ENCODE data around the gene SLC45A3.

GRCh38 chr1:205703072-205703471 lies 22.8 kb upstream of the SLC45A3 start:
- TF ChIP-seq POLR2AphosphoS5 (IDR thresholded peaks at IDR 0.05) (no peak), POLR2A (IDR thresholded peaks at IDR 0.05) (no peak)
